ENCODE data around the gene TPX2. TPM values are rescaled to one million over a fixed set of nuclear protein-coding genes. Genes with fewer than 3 reads are reported as not detected.
A peak's percentile ranks its signal among the peaks of the same experiment; 100 is the strongest.

Gene TPX2
- total RNA-seq, 2 donors from 2014 or later: 114 to 132 TPM

- H3K4me1 Mint-ChIP-seq (ENCODE audit: low read depth): no peaks in the 10 kb centered on the region
- H3K27me3 Mint-ChIP-seq (ENCODE audit: low read depth): no peaks in the 10 kb centered on the region
- no peak overlapping the region for H3K4me3 Mint-ChIP-seq
- H3K36me3 Mint-ChIP-seq (ENCODE audit: insufficient read depth in 2 of 2): no peaks in the 10 kb centered on the region
- H3K27ac Mint-ChIP-seq: no peak overlapping the region
- no peak for ATAC-seq (replicated peaks in 1 of 2)
- H3K9me3 Mint-ChIP-seq: no peaks in the 10 kb centered on the region
- DNase-seq: no peak
These were observed 104.8 kb downstream of the TPX2 start for GRCh38 chr20:31843881-31844280.

DNA sequence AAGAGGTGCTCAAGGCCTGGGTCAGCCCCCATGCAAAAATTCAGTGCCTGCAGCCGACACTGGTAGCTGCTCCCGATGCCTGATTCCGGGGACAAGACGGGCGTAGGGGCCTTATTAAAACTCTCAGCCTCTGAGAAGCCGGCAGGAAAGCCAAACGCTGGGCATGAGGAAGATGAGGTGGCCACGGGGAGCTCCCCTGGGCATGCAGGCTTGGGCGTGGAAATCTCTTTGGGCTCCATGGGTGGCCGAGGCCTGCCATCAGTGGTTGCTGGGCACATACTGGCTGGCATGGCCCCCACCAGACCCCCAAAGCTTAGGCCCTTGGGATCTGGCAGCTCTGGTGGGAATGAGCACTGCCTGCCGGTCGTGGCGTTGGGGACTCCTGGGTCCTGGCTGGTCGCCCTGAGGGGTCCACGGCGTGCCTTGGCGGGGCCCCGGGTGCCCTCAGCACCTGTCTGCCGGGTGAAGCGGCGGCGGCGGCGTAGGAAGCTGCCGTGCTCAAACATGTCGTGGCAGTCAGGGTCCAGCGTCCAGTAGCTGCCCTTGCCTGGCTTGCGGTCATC lies 105.7 kb downstream of the TPX2 start:
- Mint-ChIP-seq H3K27me3 (ENCODE audit: low read depth) (peaks cover under 1% of the 10 kb centered on the region), H3K4me3 (no peak overlapping the region), H3K9me3 (no peaks in the 10 kb centered on the region), H3K4me1 (ENCODE audit: low read depth) (no peaks in the 10 kb centered on the region), H3K27ac (no peak overlapping the region), H3K36me3 (ENCODE audit: insufficient read depth in 2 of 2) (no peaks in the 10 kb centered on the region)
- DNase-seq (no peak), ATAC-seq (replicated peaks in 1 of 2) (no peak)

GRCh38 chr20:31845300-31845863 lies 106.3 kb downstream of the TPX2 start, which contains the start of gene FOXS1:
TSS of gene FOXS1 (minus strand) at chr20:31845604. CDS start at chr20:31845542, 62 bp downstream.
- no peak within 1 kb of the TSS for H3K27ac Mint-ChIP-seq

GRCh38 chr20:31846793-31847138 lies 107.7 kb downstream of the TPX2 start:
- DNase-seq (no peak), ATAC-seq (replicated peaks in 1 of 2) (peak in 1 of 2 donors; percentile 7)
- no peaks in the 10 kb centered on the region for H3K9me3 Mint-ChIP-seq
- no peak overlapping the region for H3K4me3 Mint-ChIP-seq
- H3K36me3 Mint-ChIP-seq (ENCODE audit: insufficient read depth in 2 of 2): no peaks in the 10 kb centered on the region
- peaks cover 19% of the 10 kb centered on the region for H3K27me3 Mint-ChIP-seq (ENCODE audit: low read depth)
- no peak overlapping the region for H3K27ac Mint-ChIP-seq
- H3K4me1 Mint-ChIP-seq (ENCODE audit: low read depth): no peaks in the 10 kb centered on the region

More at GRCh38 chr20:31845300-31845863, 106.3 kb downstream of the TPX2 start, which contains the start of gene FOXS1:
- H3K4me1 Mint-ChIP-seq (ENCODE audit: low read depth): no peaks in the 10 kb centered on the region
- no peak within 1 kb of the TSS for H3K4me3 Mint-ChIP-seq
- no peaks in the 10 kb centered on the region for H3K9me3 Mint-ChIP-seq
- peaks cover 7% of the 10 kb centered on the region for H3K27me3 Mint-ChIP-seq (ENCODE audit: low read depth)
- ATAC-seq (replicated peaks in 1 of 2) (no peak), DNase-seq (no peak)
- H3K36me3 Mint-ChIP-seq (ENCODE audit: insufficient read depth in 2 of 2): no peaks in the 10 kb centered on the region

DNA sequence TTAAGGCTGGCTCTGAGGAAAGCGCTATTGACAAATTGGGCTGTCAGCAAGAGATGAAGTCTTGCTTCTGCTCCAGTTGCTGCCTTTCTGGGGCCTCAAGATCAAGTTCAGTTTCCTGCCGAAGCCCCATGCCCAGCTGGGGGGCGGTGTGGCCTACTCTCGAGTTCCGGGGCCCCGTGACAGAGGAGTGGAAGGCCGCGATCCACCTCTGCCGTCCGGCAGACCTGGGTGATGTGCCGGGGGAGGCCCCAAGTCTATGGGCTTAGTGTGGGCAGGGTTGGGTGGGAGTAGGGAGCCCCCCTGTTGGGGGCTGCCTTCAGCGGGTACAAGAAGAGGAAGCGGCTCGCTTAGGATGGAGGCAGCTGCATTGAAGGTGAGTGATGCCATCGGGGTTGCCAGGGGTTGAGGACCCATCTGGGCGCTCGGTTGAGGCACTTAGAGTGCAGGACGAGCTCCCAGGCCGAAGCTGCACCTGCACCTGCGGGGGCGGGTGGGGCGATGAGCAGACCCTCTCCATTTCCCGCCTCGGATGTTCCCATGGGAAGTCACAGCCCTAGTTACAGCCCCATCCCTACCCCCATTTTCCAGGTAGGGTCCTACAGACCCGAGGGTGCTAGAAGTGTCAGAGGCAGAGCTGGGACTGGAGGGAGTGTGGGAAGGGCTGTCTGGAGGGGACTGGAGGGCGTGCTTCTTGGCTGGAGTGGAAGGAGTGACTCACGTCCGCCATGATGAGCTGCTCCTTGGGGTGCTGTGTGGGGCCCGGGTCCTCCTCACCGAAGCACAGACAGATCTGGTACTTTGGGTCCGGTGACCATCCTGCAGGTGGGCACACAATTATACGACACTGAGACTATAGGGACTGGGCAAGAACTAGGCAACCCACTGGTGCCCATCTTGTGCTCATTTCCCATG lies 109.3 kb downstream of the TPX2 start:
- H3K4me1 Mint-ChIP-seq (ENCODE audit: low read depth): no peaks in the 10 kb centered on the region
- H3K9me3 Mint-ChIP-seq: no peaks in the 10 kb centered on the region
- no peaks in the 10 kb centered on the region for H3K36me3 Mint-ChIP-seq (ENCODE audit: insufficient read depth in 2 of 2)
- DNase-seq (no peak), ATAC-seq (replicated peaks in 1 of 2) (no peak)
- no peak overlapping the region for H3K27ac Mint-ChIP-seq
- H3K27me3 Mint-ChIP-seq (ENCODE audit: low read depth): peaks cover 19% of the 10 kb centered on the region
- H3K4me3 Mint-ChIP-seq: no peak overlapping the region

DNA sequence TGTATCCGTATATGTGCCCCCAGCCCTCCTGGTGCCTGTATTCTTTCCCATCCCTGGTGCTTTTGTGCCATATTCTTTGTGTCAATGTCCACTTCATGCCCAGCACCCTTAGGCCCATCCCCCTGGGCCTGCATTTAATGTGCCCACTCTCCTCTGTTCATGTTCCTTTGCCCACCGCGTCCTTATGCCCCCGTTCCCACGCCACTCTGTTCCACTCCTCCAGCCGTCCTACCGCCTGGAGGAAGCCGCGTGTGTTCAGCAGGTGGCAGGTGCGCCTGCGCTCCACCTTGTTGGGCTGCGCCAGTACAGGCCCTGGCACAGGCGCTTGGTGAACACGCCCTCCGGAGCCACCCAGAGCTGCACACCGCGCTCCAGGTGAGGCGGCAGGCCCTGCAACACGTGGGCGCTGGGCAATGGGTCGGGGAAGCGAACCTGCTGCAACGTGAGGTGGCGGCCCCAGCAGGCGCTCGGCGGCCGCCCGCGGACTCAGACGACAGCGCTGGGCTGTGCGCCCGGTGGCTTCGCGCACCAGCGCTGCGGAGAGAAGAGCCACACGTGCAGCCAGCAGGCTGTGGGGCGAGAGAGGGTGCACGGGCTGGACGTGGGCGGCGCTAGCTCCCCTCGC lies 110.3 kb downstream of the TPX2 start:
- DNase-seq (no peak), ATAC-seq (replicated peaks in 1 of 2) (no peak)
- Mint-ChIP-seq H3K27ac (no peak overlapping the region), H3K36me3 (ENCODE audit: insufficient read depth in 2 of 2) (no peaks in the 10 kb centered on the region), H3K4me1 (ENCODE audit: low read depth) (no peaks in the 10 kb centered on the region), H3K27me3 (ENCODE audit: low read depth) (peaks cover 19% of the 10 kb centered on the region), H3K4me3 (no peak overlapping the region), H3K9me3 (no peaks in the 10 kb centered on the region)

Other genes starting within 250 kb of the TPX2 start
- 100 to 1,000 TPM; 131 to 146 TPM for gene HM13, start 224.8 kb upstream of the TPX2 start, total RNA-seq
- 1 to 10 TPM in 1 of 2 donors, under 1 TPM in 1; 0.84 to 2.0 TPM for gene ID1, start 134.0 kb upstream of the TPX2 start, total RNA-seq
- not detected for gene COX4I2, start 101.4 kb upstream of the TPX2 start, total RNA-seq
- 100 to 1,000 TPM; 120 to 152 TPM for gene BCL2L1, start 16.4 kb upstream of the TPX2 start, total RNA-seq
- under 1 TPM; 0.49 to 0.53 TPM for gene MYLK2, start 80.1 kb downstream of the TPX2 start, total RNA-seq
- not detected for gene FOXS1, start 106.3 kb downstream of the TPX2 start, total RNA-seq
- not detected for gene DUSP15, start 131.2 kb downstream of the TPX2 start, total RNA-seq
- not detected for gene TTLL9, start 131.3 kb downstream of the TPX2 start, total RNA-seq
- gene PDRG1, start 212.8 kb downstream of the TPX2 start, total RNA-seq: 10 to 100 TPM; 13.1 to 19.3 TPM
- gene XKR7, start 228.9 kb downstream of the TPX2 start, total RNA-seq: not detected

All from activated T-cell treated with anti-CD3 and anti-CD28 coated beads, Interleukin-2, amount 50 U/mL, for 72 hours (primary cell).